NCI-H2081 treated with DMSO at 0.1 percent for 48 hours (cell line): ENCODE results near the gene VWA2.
"Not testable (repeated sequence)": the region's sequence is repeated elsewhere in the genome, so short reads cannot be mapped to it uniquely, and the experiment has no call there.

Experiments
- DNase-seq: peaks from one replicate; lab custom pipeline; 2025; lab: John Stamatoyannopoulos, UW

The VWA2 gene

GRCh38 chr10:114319406-114320248 is 80.6 kb downstream of the VWA2 start:
- no peak for DNase-seq

DNA sequence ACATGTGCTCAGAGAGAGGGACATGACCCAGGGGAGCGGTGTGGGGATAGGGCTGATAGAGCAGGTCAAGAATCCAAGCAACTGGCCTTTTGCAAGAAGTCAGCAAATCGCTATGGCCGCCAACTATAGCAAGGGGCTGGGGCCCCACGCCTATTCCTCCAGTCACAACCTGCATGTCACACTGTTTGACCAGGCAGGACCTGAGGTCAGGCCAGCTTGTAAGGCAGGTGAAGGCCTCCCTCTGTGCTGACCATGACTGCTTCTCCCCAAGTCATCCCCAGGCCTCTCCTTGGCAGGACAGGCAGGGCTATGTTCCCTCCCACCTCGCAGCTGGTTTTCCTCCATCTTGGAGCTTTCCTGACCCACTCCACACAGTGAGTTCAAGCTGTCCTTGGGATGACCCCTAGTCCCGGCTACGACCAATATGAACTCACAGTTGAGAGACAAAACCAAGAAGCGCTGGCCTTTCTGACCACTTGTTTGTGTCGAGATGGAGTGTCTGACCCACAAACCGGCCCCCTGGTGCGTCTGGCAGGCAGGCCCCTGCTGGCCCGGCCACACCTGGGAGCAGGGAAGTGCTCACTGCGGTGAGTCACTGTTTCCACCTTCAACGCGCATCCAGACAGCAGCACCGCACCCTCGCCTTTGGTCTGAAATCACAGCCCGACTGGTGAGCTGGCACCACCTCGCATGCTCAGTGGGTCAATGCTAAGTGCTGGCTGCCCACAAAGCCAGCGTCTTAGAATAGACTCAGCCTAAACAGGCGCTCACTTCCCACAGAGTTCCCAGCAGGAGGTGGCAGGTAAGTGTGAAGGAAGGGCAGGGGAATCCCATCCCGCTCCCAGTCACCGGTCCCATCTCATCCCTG is 81.4 kb downstream of the VWA2 start:
- no peak for DNase-seq

DNA sequence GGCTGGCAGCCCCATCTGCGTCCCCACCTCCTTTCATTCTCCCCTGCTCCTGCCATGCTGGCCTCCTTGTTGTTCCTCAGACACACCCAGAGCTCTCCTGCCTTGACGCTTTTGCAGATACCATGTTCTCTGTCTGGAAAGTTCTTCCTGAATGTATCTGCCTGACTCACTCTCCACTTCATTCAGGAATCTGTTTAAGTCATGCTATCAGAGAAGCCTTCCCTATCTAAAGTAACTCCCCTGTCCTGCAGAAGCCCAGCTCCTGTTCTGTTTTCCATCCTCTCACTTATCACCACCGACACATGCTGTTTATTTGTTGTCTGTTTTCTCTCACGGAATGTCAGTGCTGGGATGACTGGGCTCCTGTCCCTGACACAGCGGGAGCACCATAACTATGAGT is 83.3 kb downstream of the VWA2 start:
- DNase-seq, result no peak

DNA sequence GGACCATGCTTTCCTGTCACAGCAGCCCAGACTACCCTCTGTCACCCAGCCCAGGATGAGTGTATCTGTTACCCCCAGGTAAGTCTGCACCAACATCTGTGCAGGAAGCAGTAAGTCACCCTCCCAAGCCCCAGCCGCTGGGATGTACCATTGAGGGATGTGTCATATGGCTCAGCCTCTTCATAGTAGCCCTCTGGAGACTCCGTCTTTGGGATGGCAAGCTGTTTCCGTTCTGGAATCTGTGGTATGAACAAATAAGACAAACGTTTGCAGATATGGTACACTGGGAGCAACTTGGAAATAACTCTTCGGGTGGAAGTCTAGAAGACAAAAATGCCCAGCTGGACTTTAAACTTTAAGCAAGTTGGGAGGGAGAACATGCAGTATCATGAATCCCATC is 84.0 kb downstream of the VWA2 start:
- no peak for DNase-seq

GRCh38 chr10:114326795-114327194 is 87.7 kb downstream of the VWA2 start:
- no peak for DNase-seq

DNA sequence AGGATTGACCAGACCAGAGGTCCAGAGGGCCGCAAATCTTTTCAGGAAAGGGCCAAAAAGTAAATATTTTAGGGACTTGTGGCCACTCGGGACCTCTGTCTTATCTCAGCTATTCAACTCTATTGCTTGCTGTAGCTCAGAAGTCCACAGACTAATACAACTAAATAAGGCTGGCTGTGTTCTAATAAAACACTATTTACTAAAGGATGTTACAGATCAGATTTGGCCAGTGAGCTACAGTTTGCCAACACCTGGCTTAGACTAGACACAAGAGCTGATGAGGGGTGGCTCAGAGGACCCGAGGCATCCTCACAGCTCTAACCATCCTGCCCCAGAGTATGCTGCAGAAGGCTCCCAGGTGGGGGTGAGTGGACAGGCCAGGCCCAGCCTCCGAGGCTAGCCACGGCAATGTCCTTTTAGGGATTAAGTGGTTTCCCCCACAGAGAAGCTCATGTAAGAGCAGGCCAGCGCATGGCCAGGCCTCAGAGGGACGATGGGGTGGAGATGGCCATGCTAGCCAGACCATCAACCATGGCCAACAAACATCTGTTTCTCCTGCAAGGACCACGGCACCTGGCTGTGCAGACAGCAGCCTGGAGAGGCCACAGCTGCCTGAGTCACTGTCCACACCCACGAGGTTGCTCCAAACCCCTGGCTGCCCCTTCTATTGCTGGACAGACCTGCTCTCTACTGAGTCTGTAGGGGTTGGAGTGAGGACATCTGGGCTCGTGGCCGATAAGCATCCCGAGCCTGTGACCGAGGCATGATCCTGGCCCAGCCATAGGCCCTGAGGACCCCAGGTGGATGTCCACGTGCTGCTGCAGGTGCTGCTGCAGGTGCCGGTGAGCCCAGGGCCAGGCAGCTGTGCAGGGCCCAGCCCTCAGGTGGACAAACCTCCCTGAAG is 88.7 kb downstream of the VWA2 start:
- no peak for DNase-seq

GRCh38 chr10:114328441-114328812 is 89.4 kb downstream of the VWA2 start:
- no peak for DNase-seq

DNA sequence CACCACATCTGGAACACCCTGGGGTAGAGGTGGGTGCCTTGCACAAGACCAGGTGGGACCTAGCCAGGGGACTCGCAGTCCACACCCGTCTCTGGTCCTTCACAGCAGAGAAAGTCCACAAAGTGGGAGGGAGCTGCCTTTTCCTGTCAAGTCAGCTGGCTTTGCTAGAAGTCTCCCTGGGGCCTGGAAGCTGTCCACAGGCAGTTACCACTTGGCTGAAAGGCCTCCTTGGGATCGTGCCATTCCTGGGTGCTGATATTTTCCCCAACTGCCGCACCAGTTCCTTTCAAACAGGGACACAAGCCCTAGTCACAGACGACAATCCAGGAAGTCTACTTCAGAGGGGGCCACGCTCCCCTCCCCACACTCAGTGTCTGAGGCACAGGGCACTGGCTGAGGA is 89.8 kb downstream of the VWA2 start:
- no peak for DNase-seq

DNA sequence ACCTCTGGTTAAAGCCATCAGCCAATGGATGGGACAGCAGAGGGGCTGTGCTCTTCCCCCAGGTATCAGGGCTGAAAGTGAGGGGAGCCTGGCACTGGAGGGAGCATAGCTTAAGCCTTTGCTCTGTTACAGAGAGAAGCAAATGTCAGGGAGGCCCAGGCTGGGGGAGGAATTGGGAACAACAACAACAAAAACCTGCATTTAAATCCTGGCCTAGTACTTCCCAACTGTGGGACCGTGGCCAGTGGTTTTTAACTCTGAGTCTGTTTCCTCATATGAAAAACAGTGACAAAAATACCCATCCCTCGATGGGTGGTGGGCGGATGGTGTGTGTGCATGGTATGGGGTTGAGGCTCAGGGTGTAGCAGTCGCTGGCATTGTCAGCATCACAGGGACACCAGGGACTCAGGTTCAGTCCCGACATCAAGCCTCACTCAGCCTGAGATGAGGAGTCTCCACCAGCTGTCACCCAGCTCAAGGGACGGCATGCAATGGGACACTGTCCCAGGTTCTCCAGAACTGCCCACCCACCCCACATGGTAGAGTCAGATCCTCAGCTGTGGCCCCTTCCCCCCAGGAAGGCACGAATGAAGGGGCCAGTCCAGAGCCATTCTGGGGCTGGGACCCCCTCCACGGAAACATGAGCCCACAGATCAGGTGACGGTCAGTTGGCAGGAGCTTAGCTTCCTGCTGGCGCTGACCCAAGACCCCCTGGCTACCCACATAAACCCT is 90.7 kb downstream of the VWA2 start:
- no peak for DNase-seq

GRCh38 chr10:114332301-114333192 is 93.5 kb downstream of the VWA2 start:
- no peak for DNase-seq

- DNase-seq, result not testable (repeated sequence)
Measured at GRCh38 chr10:114333441-114333840, 94.4 kb downstream of the VWA2 start.

GRCh38 chr10:114334301-114334700 is 95.2 kb downstream of the VWA2 start:
- DNase-seq, result no peak

GRCh38 chr10:114335614-114336013 is 96.6 kb downstream of the VWA2 start:
- no peak for DNase-seq

DNA sequence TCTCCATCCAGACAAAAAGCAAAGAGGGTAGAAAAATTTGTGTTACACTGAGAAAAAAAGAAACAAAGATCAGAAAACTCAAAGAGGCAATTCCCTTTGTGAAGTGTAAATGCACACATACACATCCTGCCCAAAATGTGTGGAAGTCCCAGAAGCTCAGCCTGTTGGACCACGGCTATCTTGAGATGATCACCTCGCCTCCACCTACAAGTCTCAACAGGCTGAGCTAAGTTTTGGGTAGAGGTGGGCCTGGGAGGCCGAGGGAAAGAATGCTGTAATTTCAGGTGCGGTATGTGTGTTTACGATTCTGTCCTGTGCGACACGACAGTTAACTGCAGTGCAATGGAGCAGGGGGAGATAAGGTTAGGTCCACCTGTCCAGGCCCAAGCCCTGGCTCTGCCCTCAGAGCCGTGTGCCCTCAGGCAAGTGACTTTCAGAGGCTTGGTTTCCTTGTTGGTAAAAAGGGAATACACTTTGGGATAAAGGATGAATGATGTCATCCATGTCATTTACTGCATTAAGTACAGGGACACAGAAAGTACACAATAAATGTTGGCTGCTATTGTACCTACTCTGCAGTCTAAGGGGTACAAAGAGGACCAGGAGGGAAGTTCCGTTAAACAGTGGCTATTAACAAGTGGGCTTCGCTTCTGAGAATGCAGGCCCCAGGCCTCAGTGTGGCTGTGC is 97.9 kb downstream of the VWA2 start:
- no peak for DNase-seq

GRCh38 chr10:114337510-114338462 is 98.7 kb downstream of the VWA2 start:
- DNase-seq, result no peak

DNA sequence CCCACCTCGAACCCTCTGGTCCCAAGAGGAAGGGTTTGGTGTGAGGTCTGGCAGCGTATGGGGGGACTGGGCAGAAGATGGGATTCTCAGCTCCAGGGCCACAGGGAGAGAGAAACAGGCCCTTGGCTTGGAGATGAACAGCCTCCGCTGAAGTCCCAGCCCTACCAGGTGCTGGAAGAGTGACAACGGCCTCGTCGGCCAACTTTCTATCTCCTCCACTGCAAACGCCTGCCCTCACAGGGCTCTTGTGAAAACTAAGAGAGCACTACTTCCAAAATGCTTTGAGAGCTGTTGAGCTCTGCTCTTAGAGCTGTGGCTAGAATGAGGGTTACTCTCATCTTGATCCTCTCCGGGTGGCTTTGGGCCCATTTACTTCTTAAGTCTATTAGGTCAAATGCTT is 101.8 kb downstream of the VWA2 start:
- no peak for DNase-seq
